GM23248 (cell line): ENCODE measurements around the gene F2RL2.

Source experiments
- EZH2 ChIP-seq: fragments of 200-600 bp; sonication (generic); IDR thresholded peaks from 2 replicates; pipeline ENCODE4 v1.6.1; 2018; ENCODE audit warnings: antibody characterized with exemption, mild to moderate bottlenecking; ENCODE audit not compliant: insufficient read depth, poor library complexity, severe bottlenecking
- EZH2phosphoT487 ChIP-seq: fragments of 200-600 bp; sonication (generic); IDR thresholded peaks from 2 replicates; pipeline ENCODE4 v1.6.1; 2018; ENCODE audit warnings: antibody characterized with exemption, moderate library complexity, mild to moderate bottlenecking, low read depth; ENCODE audit not compliant: insufficient read depth

- TF ChIP-seq EZH2phosphoT487 (no peak), EZH2 (no peak)
Observed at GRCh38 chr5:76660360-76660759, 37.2 kb upstream of the F2RL2 start.
